Spinal cord (tissue), 10 donors: Measurements from ENCODE around the gene CFAP141. TPM values are rescaled to one million over a fixed set of nuclear protein-coding genes. Genes with fewer than 3 reads are reported as not detected.
A peak's percentile ranks its signal among the peaks of the same experiment; 100 is the strongest.

Experiments used
- DNase-seq, 6 donors: peaks; one replicate each; pipeline versions ENCODE4 v3.0.0 to v3.0.0-alpha.2; 2013 to 2015; ENCODE audit warnings: low spot score in 6 of 6, low read depth in 4 of 6
- H3K27ac ChIP-seq: one replicate; pipeline ENCODE4 v1.5.1; 2013; ENCODE audit warnings: low read depth, low read length, control low read depth
- H3K27me3 ChIP-seq: one replicate; pipeline ENCODE4 v1.6.1; 2013; ENCODE audit warnings: low read length; ENCODE audit not compliant: control insufficient read depth, insufficient read depth
- H3K36me3 ChIP-seq: one replicate; pipeline ENCODE4 v1.6.1; 2013; ENCODE audit warnings: low read length; ENCODE audit not compliant: control insufficient read depth, insufficient read depth
- H3K4me1 ChIP-seq: one replicate; pipeline ENCODE4 v1.6.1; 2013; ENCODE audit warnings: low read length; ENCODE audit not compliant: control insufficient read depth, insufficient read depth
- H3K4me3 ChIP-seq: one replicate; pipeline ENCODE4 v1.5.1; 2013; ENCODE audit warnings: low read depth, low read length, control low read depth
- H3K9me3 ChIP-seq: one replicate; pipeline ENCODE4 v1.6.1; 2013; ENCODE audit warnings: low read length; ENCODE audit not compliant: control insufficient read depth, insufficient read depth
- WGBS: methylation state at CpG from one replicate; pipeline ENCODE4 v1.1.5; 2013; ENCODE audit warnings: missing lambda C conversion rate; ENCODE audit not compliant: insufficient coverage; 5-methylcytosine and 5-hydroxymethylcytosine counted together
- polyA plus RNA-seq, 2 donors: library from polyadenylated mRNA; unstranded; fragments of 120-200 nt; gene quantifications; one replicate each; pipeline ENCODE4 v1.2.1, GENCODE V29; 2013; ENCODE audit not compliant: insufficient read length in 2 of 2
- total RNA-seq, 2 donors: library from RNA; depleted of rRNA in 1 of 2; stranded (reverse); fragments of 120-200 nt in 1 of 2; fragments of >200 nt in 1 of 2; gene quantifications; one replicate each; pipeline versions ENCODE4 v1.2.3 to v1.2.4, GENCODE V29; 2013 to 2014
- donor health status: healthy.

CFAP141 gene
- total and polyA plus RNA-seq, 4 donors: 0.66 to 5.6 (median 1.6) TPM

DNA sequence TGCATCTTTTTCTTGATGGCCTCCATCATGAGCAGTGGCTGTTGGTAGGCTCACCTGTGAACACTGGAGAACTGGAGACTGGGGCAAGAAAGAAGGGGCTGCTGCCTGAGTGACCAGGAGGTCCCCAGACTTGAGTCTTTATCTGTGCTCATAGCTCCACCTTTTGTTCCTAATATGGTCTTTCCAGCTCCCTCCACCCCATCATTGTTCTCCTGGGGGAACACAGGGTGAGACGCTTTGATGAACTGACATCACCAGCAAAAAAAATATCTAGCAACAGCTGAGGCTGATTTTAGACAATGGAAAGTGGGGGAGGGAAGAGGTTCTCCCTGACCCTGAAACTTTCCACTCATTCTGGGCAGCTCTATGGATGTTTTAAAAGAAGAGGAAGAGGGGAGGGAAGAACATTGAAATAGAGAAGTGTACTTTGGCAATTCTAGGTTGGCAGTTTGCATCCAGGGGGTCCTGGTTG, 14.1 kb downstream of the CFAP141 start, which contains the start of gene TPM3:
TSS of gene TPM3 (minus strand) at position 111 of the 472 bp plus-strand sequence. CDS start at position 29, 82 bp downstream.
- no CpG with 5 or more reads among the region's 1 CpG for WGBS
- no peak for DNase-seq
- no peaks in the 10 kb centered on the region for H3K4me1 ChIP-seq
- no peaks in the 10 kb centered on the region for H3K9me3 ChIP-seq
- no peaks in the 10 kb centered on the region for H3K36me3 ChIP-seq
- H3K27me3 ChIP-seq: peaks cover 8% of the 10 kb centered on the region
- H3K4me3 ChIP-seq: no peak within 1 kb of the TSS
- H3K27ac ChIP-seq: no peak within 1 kb of the TSS

DNA sequence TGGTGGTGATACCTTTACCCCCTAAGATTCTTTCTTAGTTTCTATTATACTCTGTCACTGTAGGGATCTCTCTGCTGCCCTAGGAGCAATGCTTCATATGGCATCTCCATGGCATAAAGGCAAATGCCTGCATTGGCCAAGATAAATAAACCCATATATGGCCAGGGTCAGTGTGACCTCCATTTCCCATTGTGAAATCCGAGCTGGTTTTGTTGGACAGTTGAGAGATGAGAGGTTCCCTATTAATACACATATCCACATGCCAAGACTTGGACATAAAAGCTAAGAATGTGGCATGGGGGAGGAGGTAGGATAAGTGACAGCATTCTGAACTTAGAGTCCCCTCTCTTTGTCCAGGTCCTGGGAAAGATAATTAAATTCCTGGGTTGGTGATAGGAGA, 15.6 kb downstream of the CFAP141 start:
- H3K27ac ChIP-seq: no peak overlapping the region
- H3K4me1 ChIP-seq: no peaks in the 10 kb centered on the region
- H3K36me3 ChIP-seq: no peaks in the 10 kb centered on the region
- peaks cover 8% of the 10 kb centered on the region for H3K27me3 ChIP-seq
- WGBS: no CpG with 5 or more reads among the region's 1 CpG
- H3K9me3 ChIP-seq: no peaks in the 10 kb centered on the region
- DNase-seq: no peak
- no peak overlapping the region for H3K4me3 ChIP-seq

GRCh38 chr1:154186852-154187501, 19.2 kb downstream of the CFAP141 start:
- Histone ChIP-seq H3K4me1 (peaks cover 12% of the 10 kb centered on the region), H3K27me3 (no peaks in the 10 kb centered on the region), H3K27ac (no peak overlapping the region), H3K4me3 (no peak overlapping the region), H3K9me3 (no peaks in the 10 kb centered on the region), H3K36me3 (no peaks in the 10 kb centered on the region)
- no CpG with 5 or more reads among the region's 2 CpGs for WGBS
- no peak for DNase-seq

- peak in 1 of 6 donors; percentile 14 for DNase-seq
- H3K27ac ChIP-seq: no peak overlapping the region
- no peaks in the 10 kb centered on the region for H3K27me3 ChIP-seq
- no peaks in the 10 kb centered on the region for H3K36me3 ChIP-seq
- H3K4me1 ChIP-seq: peaks cover 17% of the 10 kb centered on the region
- no peaks in the 10 kb centered on the region for H3K9me3 ChIP-seq
- WGBS: no CpG with 5 or more reads among the region's 1 CpG
- no peak overlapping the region for H3K4me3 ChIP-seq
Observed at GRCh38 chr1:154186177-154186576, 20.0 kb downstream of the CFAP141 start.

GRCh38 chr1:154183046-154183915, 22.9 kb downstream of the CFAP141 start:
- WGBS: under 1% methylated on average over 35 of the region's 41 CpGs
- Histone ChIP-seq H3K36me3 (no peaks in the 10 kb centered on the region), H3K9me3 (no peaks in the 10 kb centered on the region), H3K27ac (peak overlapping the region; percentile 90), H3K27me3 (no peaks in the 10 kb centered on the region), H3K4me1 (peaks cover 29% of the 10 kb centered on the region), H3K4me3 (peak overlapping the region; percentile 90)
- DNase-seq: peak; percentile 82 to 98 (median 88)

DNA sequence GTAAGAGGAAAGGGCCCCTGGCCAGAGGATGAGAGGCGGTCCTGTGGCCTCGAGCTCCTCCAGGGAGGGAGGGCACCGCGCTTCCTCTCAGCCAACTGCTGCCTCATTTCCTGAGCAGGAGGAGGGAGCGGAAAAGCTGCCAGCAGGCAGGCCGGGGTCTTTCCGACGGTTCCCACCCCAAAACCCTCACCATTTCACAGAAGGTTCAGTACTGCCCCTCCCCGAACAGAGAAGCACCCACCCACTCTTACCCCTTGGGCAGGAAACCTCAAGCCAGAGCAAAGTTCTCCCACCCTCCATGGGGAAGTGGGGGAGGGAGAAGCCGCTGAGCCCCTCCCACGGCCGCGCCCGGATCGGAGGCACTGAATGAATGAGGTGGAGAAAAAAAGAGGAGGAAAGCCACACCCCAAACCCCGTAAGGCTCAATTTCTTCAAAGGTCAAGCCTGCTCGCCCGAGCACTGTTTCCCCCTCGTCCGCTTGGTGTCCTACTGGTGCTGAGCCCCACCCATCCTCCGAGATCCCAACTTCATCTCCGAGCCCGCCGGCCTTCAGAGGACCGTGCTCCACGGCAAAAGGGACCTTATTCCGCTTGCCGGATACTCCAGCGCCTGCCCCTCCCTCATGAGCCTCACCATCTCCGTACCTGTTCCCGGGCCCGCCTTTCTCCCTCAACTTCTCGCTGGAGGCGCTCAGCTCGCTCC, 23.6 kb downstream of the CFAP141 start:
- H3K36me3 ChIP-seq: no peaks in the 10 kb centered on the region
- peak in 3 of 6 donors; percentile 13 to 73 (median 42) for DNase-seq
- WGBS: under 1% methylated on average over 24 of the region's 35 CpGs
- no peaks in the 10 kb centered on the region for H3K9me3 ChIP-seq
- H3K4me1 ChIP-seq: peaks cover 29% of the 10 kb centered on the region
- H3K27me3 ChIP-seq: no peaks in the 10 kb centered on the region
- H3K27ac ChIP-seq: peak overlapping the region; percentile 90
- H3K4me3 ChIP-seq: peak overlapping the region; percentile 90

- H3K27me3 ChIP-seq: no peaks in the 10 kb centered on the region
- H3K9me3 ChIP-seq: no peaks in the 10 kb centered on the region
- 0% methylated on average over 5 of the region's 6 CpGs for WGBS
- no peak for DNase-seq
- H3K27ac ChIP-seq: peak overlapping the region; percentile 90
- peak overlapping the region; percentile 90 for H3K4me3 ChIP-seq
- no peaks in the 10 kb centered on the region for H3K36me3 ChIP-seq
- H3K4me1 ChIP-seq: peaks cover 29% of the 10 kb centered on the region
Observed at GRCh38 chr1:154181944-154182343, 24.2 kb downstream of the CFAP141 start.

GRCh38 chr1:154179946-154180687, 26.0 kb downstream of the CFAP141 start:
- peaks cover 5% of the 10 kb centered on the region for H3K36me3 ChIP-seq
- H3K27ac ChIP-seq: no peak overlapping the region
- H3K27me3 ChIP-seq: no peaks in the 10 kb centered on the region
- no peaks in the 10 kb centered on the region for H3K9me3 ChIP-seq
- H3K4me3 ChIP-seq: no peak overlapping the region
- 88% methylated on average over 1 of the region's 3 CpGs for WGBS
- peaks cover 29% of the 10 kb centered on the region for H3K4me1 ChIP-seq
- DNase-seq: no peak
